HepG2 (cell line): ENCODE measurements around the gene MYEOV. TPM values are rescaled to one million over a fixed set of nuclear protein-coding genes. Genes with fewer than 3 reads are reported as not detected.

Experiments used
- ATAC-seq: fragments of 200-7000 bp; cut with Tn5 transposase; 3 replicates; pipeline ENCODE4 v1.9.1; 2020; ENCODE audit warnings: mild to moderate bottlenecking, moderate library complexity
- BruUV-seq: library from RNA; stranded (reverse); fragments of 400-500 nt; replicated peaks from 2 replicates; lab custom pipeline; 2021; lab: Mats Ljungman, UMichigan
- CTCF ChIA-PET: fragments of 300-600 bp; formaldehyde crosslinking; extraction: SDS; loops from one replicate; lab custom pipeline; 2021; ENCODE audit warnings: low total read pairs, inconsistent platforms, low intra/inter-chr PET ratio; lab: Yijun Ruan, JAX
- POLR2A ChIA-PET: fragments of 350-600 bp; sonication (Branson Sonifier 250); formaldehyde crosslinking; loops from one replicate; lab custom pipeline; 2020; ENCODE audit warnings: antibody characterized with exemption, inconsistent platforms; lab: Yijun Ruan, JAX
- DNase-seq: peaks from one replicate; pipeline ENCODE4 v3.0.0-alpha.2; 2015; ENCODE audit warnings: low spot score
- FAIRE-seq: peaks from 3 replicates; lab custom pipeline; 2011; peaks lifted over from hg19 to GRCh38; lab: Jason Lieb, UNC
- H2AFZ ChIP-seq: one replicate; pipeline ENCODE4 v1.6.1; 2011; ENCODE audit warnings: low read length, inconsistent platforms
- H3K27ac ChIP-seq: fragments of 300-600 bp; 3 replicates; pipeline ENCODE4 v1.8.0; 2011; ENCODE audit warnings: mixed run types, mild to moderate bottlenecking, mixed read lengths, low read length, inconsistent platforms; ENCODE audit not compliant: insufficient read depth; ENCODE audit errors: extremely low read length
- H3K27me3 ChIP-seq, 2 experiments: fragments of 200-600 bp in 1 of 2; 2 replicates in 1 of 2; 3 replicates in 1 of 2; pipeline versions ENCODE4 v1.6.0 to v1.8.0; 2011; ENCODE audit warnings: low read length in 2 of 2, mild to moderate bottlenecking in 2 of 2, moderate library complexity in 2 of 2, inconsistent platforms in 1 of 2; ENCODE audit not compliant: insufficient read depth in 2 of 2, control insufficient read depth in 1 of 2
- H3K36me3 ChIP-seq, 2 experiments: fragments of 200-600 bp in 1 of 2; replicated peaks in 1 of 2; 2 replicates in 1 of 2; 3 replicates in 1 of 2; pipeline versions ENCODE4 v1.5.1 to v1.8.0; 2011; ENCODE audit warnings: low read length in 2 of 2, inconsistent platforms in 1 of 2; ENCODE audit not compliant: insufficient read depth in 2 of 2, control insufficient read depth in 1 of 2
- H3K4me1 ChIP-seq: 2 replicates; pipeline ENCODE4 v1.5.1; 2012; ENCODE audit warnings: low read length, inconsistent platforms; ENCODE audit not compliant: insufficient read depth
- H3K4me2 ChIP-seq: 2 replicates; pipeline ENCODE4 v1.6.0; 2011; ENCODE audit warnings: low read depth, low read length, inconsistent platforms
- H3K4me3 ChIP-seq, 3 experiments: fragments of 200-600 bp in 1 of 3; sonication (generic), shearing (Covaris generic) in 1 of 3; replicated peaks in 1 of 3; 2 replicates each; pipeline ENCODE4 v1.5.1; 2011 to 2016; ENCODE audit warnings: low read length in 3 of 3, inconsistent platforms in 2 of 3, low read depth in 2 of 3, mild to moderate bottlenecking in 2 of 3, control low read depth in 1 of 3, mixed read lengths in 1 of 3; ENCODE audit not compliant: insufficient read depth in 1 of 3
- H3K79me2 ChIP-seq: one replicate; pipeline ENCODE4 v1.6.1; 2011; ENCODE audit warnings: low read length, inconsistent platforms; ENCODE audit not compliant: insufficient read depth
- H3K9ac ChIP-seq: 2 replicates; pipeline ENCODE4 v1.6.0; 2011; ENCODE audit warnings: mild to moderate bottlenecking, low read depth, low read length, inconsistent platforms; ENCODE audit not compliant: insufficient read depth
- H3K9me3 ChIP-seq: 2 replicates; pipeline ENCODE4 v1.5.1; 2012; ENCODE audit warnings: mild to moderate bottlenecking, low read length
- H4K20me1 ChIP-seq: 2 replicates; pipeline ENCODE4 v1.6.0; 2011; ENCODE audit warnings: inconsistent platforms, mild to moderate bottlenecking, low read length, moderate library complexity; ENCODE audit not compliant: insufficient read depth
- KAT2B ChIP-seq: fragments of 150-350 bp; IDR thresholded peaks from 2 replicates; pipeline ENCODE4 v1.6.1; 2014; ENCODE audit warnings: low read depth, low read length, borderline replicate concordance
- NFYB ChIP-seq: sonication (generic); formaldehyde crosslinking; IDR thresholded peaks from 2 replicates; pipeline ENCODE4 v1.4.0; 2020; ENCODE audit warnings: missing genetic modification reagents
- U2AF2 ChIP-seq: fragments of 200-400 bp; formaldehyde crosslinking; IDR thresholded peaks from 2 replicates; pipeline ENCODE4 v1.6.1; 2017; ENCODE audit warnings: low read depth, mild to moderate bottlenecking, low read length
- XRCC5 ChIP-seq: fragments of 200-400 bp; formaldehyde crosslinking; optimal IDR thresholded peaks from 2 replicates; pipeline ENCODE3; 2017; ENCODE audit warnings: mild to moderate bottlenecking, low read length
- ZBTB40 ChIP-seq, 2 experiments: fragments of 450-650 bp in 1 of 2; sonication (generic) in 1 of 2; formaldehyde crosslinking in 1 of 2; IDR thresholded peaks; 2 replicates each; pipeline versions ENCODE4 v1.6.1 to v1.8.0; 2016 to 2022; ENCODE audit warnings: antibody characterized with exemption in 1 of 2, mild to moderate bottlenecking in 1 of 2, missing genetic modification reagents in 1 of 2
- ZNF543 ChIP-seq: sonication (generic); formaldehyde crosslinking; IDR thresholded peaks from 2 replicates; pipeline ENCODE4 v1.4.0; 2020; ENCODE audit warnings: mild to moderate bottlenecking, missing genetic modification reagents
- WGBS: methylation state at CpG from one replicate; pipeline ENCODE4 v1.1.6; 2017; ENCODE audit warnings: low lambda C conversion rate; 5-methylcytosine and 5-hydroxymethylcytosine counted together
- in situ Hi-C: cut with HindIII; loops from 2 replicates; pipeline ENCODE4 v1.10.0; 2017; ENCODE audit warnings: low pct_unique_long_range_greater_than_20kb; ENCODE audit not compliant: extremely low pct_ligation_motif_present
- intact Hi-C: fragments of 100-400 bp; cut with micrococcal nuclease; formaldehyde crosslinking; loops from one replicate; pipeline ENCODE4 v1.10.0; 2022; ENCODE audit not compliant: unreplicated experiment
- polyA plus RNA-seq, 8 experiments: library from polyadenylated mRNA; depleted of rRNA in 3 of 8; stranded (reverse) in 7 of 8; unstranded in 1 of 8; fragments of >200 nt; fragmentation: Illumina TruSeq in 4 of 8; extraction: Trizol in 4 of 8; gene quantifications; 2 replicates each; pipeline versions ENCODE4 v1.2.1 to v1.2.3, GENCODE V29; 2011 to 2016; ENCODE audit warnings: low read depth in 4 of 8, missing spikeins in 1 of 8, mixed read lengths in 1 of 8; ENCODE audit not compliant: insufficient read depth in 1 of 8
- total RNA-seq, 5 experiments: library from RNA; depleted of rRNA; stranded (reverse); fragments of >200 nt; fragmentation: Illumina TruSeq; extraction: Trizol; gene quantifications; 2 replicates each; pipeline ENCODE4 v1.2.3, GENCODE V29; 2016; ENCODE audit warnings: low read depth in 1 of 5
- TF ChIP-seq, protein P1 (sequence below): sonication (generic); formaldehyde crosslinking; IDR thresholded peaks from 2 replicates; pipeline ENCODE4 v1.4.0; 2020; ENCODE audit warnings: missing genetic modification reagents, borderline replicate concordance
- TF ChIP-seq, protein P2 (sequence below): sonication (generic); formaldehyde crosslinking; IDR thresholded peaks from 2 replicates; pipeline ENCODE4 v1.8.1; 2022; ENCODE audit warnings: mild to moderate bottlenecking, missing genetic modification reagents

MYEOV gene
- total and polyA plus RNA-seq, 2 of the 13 experiments (the other 11 are each of a cell fraction or from before 2014, with no cell fraction given) = 0.33 to 1.8 TPM

DNA sequence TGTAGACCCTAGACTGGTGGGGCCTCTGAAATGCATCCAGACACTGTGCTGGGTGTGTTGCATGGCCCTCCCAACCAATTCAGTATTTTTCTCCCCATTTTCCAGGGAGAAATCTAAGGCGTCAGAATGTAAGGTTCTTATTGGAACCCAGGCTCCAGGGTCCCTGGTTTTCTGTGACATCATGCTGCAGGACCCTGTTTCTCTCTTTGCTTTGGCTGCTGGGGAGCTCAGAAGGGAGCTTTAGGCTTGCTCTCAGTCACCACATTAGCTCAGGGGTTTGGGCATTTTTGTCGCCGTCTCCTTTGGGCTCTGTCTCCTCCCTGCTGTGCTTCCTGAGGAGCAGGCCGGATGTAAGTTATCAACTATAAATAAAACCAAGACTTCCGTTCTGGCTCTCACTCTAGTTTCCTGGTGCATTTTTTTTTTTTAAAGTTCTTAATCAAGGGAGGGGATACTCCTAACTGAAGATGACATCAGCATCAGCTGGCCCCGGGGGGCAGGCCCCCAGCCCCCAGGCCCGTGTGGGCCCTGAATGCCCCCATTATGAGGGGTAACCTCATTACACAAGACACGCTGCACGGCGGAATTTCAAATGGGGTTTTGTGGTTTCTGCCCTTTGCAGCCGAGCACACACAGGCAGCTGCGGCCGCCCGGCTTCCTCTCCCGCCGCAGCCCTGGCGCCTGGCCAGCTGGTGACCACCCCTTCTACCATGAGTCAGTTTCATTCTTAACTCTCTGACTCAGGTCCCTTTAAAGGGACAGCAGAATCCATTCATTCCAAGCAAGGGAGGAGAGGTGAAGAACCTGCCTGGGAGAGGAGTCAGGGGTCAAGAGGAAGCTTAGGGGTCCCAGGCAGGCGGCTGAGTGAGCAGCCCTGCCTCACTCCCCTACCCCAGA lies 3.2 kb downstream of the MYEOV start:
- FAIRE-seq = peak; percentile 32
- POLR2A ChIA-PET = interaction anchor here (1.0 to 2.1 kb wide), 6 partner anchors 9 to 378 kb away, joined by 3 to 7 read pairs (median 4); partner anchors contain the start of gene LTO1
- Histone ChIP-seq H2AFZ (no peak overlapping the region), H3K4me3 (peak overlapping the region in 2 of 3 experiments; percentile 18 to 60; a peak in 3 of 6 replicates), H3K27ac (peak overlapping the region; percentile 25), H3K4me1 (peaks cover 51% of the 10 kb centered on the region), H3K9me3 (no peaks in the 10 kb centered on the region), H4K20me1 (no peaks in the 10 kb centered on the region), H3K36me3 (no peaks in the 10 kb centered on the region), H3K9ac (peak overlapping the region; percentile 24; the same call in 1 of the 2 replicates), H3K27me3 (no peaks in the 10 kb centered on the region), H3K4me2 (peak overlapping the region; percentile 62), H3K79me2 (no peaks in the 10 kb centered on the region)
- intact Hi-C loops = loop anchor here (2.0 to 10.0 kb wide), 2 partner anchors 344 to 1098 kb away; partner anchors contain the start of genes CCND1 and CTTN
- BruUV-seq = no TSS peak
- CTCF ChIA-PET = no interaction called here
- ATAC-seq = peak; percentile 63
- DNase-seq = peak; percentile 89
- WGBS = 4% methylated on average over 16 of the region's 18 CpGs
- in situ Hi-C loops = loop anchor here (10.0 kb wide), 1 partner anchor 172 kb away; no protein-coding TSS in a partner anchor
- no peak for TF ChIP-seq ZNF543 (CRISPR knock-in tag)
- TF ChIP-seq, protein P1, sequence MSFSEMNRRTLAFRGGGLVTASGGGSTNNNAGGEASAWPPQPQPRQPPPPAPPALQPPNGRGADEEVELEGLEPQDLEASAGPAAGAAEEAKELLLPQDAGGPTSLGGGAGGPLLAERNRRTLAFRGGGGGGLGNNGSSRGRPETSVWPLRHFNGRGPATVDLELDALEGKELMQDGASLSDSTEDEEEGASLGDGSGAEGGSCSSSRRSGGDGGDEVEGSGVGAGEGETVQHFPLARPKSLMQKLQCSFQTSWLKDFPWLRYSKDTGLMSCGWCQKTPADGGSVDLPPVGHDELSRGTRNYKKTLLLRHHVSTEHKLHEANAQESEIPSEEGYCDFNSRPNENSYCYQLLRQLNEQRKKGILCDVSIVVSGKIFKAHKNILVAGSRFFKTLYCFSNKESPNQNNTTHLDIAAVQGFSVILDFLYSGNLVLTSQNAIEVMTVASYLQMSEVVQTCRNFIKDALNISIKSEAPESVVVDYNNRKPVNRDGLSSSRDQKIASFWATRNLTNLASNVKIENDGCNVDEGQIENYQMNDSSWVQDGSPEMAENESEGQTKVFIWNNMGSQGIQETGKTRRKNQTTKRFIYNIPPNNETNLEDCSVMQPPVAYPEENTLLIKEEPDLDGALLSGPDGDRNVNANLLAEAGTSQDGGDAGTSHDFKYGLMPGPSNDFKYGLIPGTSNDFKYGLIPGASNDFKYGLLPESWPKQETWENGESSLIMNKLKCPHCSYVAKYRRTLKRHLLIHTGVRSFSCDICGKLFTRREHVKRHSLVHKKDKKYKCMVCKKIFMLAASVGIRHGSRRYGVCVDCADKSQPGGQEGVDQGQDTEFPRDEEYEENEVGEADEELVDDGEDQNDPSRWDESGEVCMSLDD = peak; percentile 51; the same call in 1 of the 2 replicates
- TF ChIP-seq NFYB (CRISPR knock-in tag) = no peak
- TF ChIP-seq U2AF2 = no peak
- peak; percentile 20 for TF ChIP-seq XRCC5
- TF ChIP-seq, protein P2, sequence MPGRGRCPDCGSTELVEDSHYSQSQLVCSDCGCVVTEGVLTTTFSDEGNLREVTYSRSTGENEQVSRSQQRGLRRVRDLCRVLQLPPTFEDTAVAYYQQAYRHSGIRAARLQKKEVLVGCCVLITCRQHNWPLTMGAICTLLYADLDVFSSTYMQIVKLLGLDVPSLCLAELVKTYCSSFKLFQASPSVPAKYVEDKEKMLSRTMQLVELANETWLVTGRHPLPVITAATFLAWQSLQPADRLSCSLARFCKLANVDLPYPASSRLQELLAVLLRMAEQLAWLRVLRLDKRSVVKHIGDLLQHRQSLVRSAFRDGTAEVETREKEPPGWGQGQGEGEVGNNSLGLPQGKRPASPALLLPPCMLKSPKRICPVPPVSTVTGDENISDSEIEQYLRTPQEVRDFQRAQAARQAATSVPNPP (CRISPR knock-in tag) = no peak
- no peak for TF ChIP-seq KAT2B
- no peak for TF ChIP-seq ZBTB40 (IDR thresholded peaks at IDR 0.05)
- TF ChIP-seq ZBTB40 (CRISPR knock-in tag; IDR thresholded peaks at IDR 0.05) = peak; percentile 38; the same call in 1 of the 2 replicates
